ENCODE data around the gene YJEFN3.

YJEFN3 gene

GRCh38 chr19:19558055-19558454 is 29.3 kb downstream of the YJEFN3 start:
- no peak for DNase-seq

GRCh38 chr19:19558636-19559035 is 29.9 kb downstream of the YJEFN3 start:
- DNase-seq, result no peak

- no peak for DNase-seq
Measured at GRCh38 chr19:19559931-19560330, 31.2 kb downstream of the YJEFN3 start.

- no peak for DNase-seq
Measured at GRCh38 chr19:19561946-19562664, 33.4 kb downstream of the YJEFN3 start.

GRCh38 chr19:19562665-19563347 is 34.1 kb downstream of the YJEFN3 start:
- DNase-seq, result no peak

GRCh38 chr19:19563348-19563848 is 34.7 kb downstream of the YJEFN3 start:
- DNase-seq, result no peak

- DNase-seq, result peak; percentile 73
Measured at GRCh38 chr19:19566306-19566705, 37.6 kb downstream of the YJEFN3 start.

GRCh38 chr19:19567391-19567790 is 38.7 kb downstream of the YJEFN3 start:
- DNase-seq, result no peak

GRCh38 chr19:19568802-19569756 is 40.4 kb downstream of the YJEFN3 start:
- DNase-seq, result peak; percentile 79

- DNase-seq, result no peak
Measured at GRCh38 chr19:19570571-19570970, 41.9 kb downstream of the YJEFN3 start.

GRCh38 chr19:19571071-19571786 is 42.5 kb downstream of the YJEFN3 start:
- no peak for DNase-seq

- no peak for DNase-seq
Measured at GRCh38 chr19:19575411-19575810, 46.7 kb downstream of the YJEFN3 start.

- DNase-seq, result no peak
Measured at GRCh38 chr19:19578252-19578651, 49.5 kb downstream of the YJEFN3 start.

GRCh38 chr19:19579533-19580361 is 51.0 kb downstream of the YJEFN3 start:
- no peak for DNase-seq

- no peak for DNase-seq
Measured at GRCh38 chr19:19580418-19580817, 51.7 kb downstream of the YJEFN3 start.

GRCh38 chr19:19581391-19581790 is 52.7 kb downstream of the YJEFN3 start:
- DNase-seq, result no peak

- DNase-seq, result no peak
Measured at GRCh38 chr19:19582471-19582870, 53.8 kb downstream of the YJEFN3 start.

- no peak for DNase-seq
Measured at GRCh38 chr19:19584356-19584755, 55.6 kb downstream of the YJEFN3 start.

All from EL (cell line).